ENCODE data around the gene FCN3. TPM values are rescaled to one million over a fixed set of nuclear protein-coding genes. Genes with fewer than 3 reads are reported as not detected.

FCN3 gene
- total and polyA plus RNA-seq, 2 donors (not counting 1 experiment from before 2014, with no cell fraction given), result not detected

DNA sequence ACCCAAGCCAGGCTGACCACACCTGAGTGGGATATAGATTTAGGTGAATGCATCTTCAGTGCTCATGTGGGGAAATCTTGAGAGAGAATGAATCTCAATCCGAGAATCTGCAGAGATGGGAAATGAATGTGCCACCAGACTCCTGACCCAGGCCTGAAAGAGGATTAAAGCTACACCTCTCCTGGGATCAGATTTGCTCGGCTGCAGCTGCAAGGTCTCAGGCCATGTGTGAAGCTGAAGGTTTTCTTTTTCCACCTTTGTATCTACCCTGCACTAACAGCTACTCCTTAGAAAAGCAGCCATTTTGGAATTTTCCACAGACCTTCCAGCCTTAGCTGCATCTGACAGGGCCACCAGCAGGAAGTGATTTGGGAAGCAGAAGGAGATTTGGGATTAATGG, 36.1 kb upstream of the FCN3 start:
- H3K36me3 ChIP-seq (replicated peaks in 1 of 2; ENCODE audit: control extremely low read depth in 1 of 2, control insufficient read depth in 1 of 2, extremely low read depth in 1 of 2, insufficient read depth in 2 of 2, low read length in 1 of 2), result peaks cover 12 to 87% of the 10 kb centered on the region in 2 experiments
- WGBS (ENCODE audit: insufficient coverage), result 71% methylated on average over 1 of the region's 2 CpGs
- TF ChIP-seq EZH2 (IDR thresholded peaks at IDR 0.05; ENCODE audit: borderline replicate concordance, insufficient read depth, low read depth, low read length, poor library complexity, severe bottlenecking), result no peak
- TF ChIP-seq, protein P1, sequence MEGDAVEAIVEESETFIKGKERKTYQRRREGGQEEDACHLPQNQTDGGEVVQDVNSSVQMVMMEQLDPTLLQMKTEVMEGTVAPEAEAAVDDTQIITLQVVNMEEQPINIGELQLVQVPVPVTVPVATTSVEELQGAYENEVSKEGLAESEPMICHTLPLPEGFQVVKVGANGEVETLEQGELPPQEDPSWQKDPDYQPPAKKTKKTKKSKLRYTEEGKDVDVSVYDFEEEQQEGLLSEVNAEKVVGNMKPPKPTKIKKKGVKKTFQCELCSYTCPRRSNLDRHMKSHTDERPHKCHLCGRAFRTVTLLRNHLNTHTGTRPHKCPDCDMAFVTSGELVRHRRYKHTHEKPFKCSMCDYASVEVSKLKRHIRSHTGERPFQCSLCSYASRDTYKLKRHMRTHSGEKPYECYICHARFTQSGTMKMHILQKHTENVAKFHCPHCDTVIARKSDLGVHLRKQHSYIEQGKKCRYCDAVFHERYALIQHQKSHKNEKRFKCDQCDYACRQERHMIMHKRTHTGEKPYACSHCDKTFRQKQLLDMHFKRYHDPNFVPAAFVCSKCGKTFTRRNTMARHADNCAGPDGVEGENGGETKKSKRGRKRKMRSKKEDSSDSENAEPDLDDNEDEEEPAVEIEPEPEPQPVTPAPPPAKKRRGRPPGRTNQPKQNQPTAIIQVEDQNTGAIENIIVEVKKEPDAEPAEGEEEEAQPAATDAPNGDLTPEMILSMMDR (IDR thresholded peaks at IDR 0.05), result no peak

DNA sequence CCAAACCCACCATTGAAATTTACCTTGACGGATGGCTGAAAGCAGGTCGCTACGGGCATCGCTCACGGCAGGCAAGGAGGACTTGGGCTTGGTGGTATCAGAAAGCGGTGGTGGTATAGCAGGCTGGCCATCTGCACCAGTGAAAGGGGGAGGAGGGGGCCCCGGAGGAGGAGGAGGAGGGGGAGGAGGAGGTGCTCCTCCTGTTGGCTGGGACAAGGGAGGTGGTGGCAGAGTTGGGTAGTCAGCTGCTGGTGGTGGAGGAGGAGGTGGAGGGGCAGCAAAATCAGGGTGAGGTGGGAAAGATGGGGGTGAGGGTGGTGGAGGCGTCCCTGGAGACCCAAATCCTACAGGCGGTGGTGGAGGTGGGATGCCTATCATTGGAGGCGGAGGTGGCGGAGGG, 35.0 kb upstream of the FCN3 start:
- 91% methylated on average over 10 of the region's 11 CpGs for WGBS (ENCODE audit: insufficient coverage)
- ChIA-PET CTCF (interaction anchor here (0.5 to 6.0 kb wide), 4 partner anchors 14 to 147 kb away, joined by 5 to 26 read pairs (median 6); no protein-coding TSS in a partner anchor), POLR2A (interaction anchor here (0.6 kb wide), 1 partner anchor 261 kb away, joined by 3 read pairs; no protein-coding TSS in a partner anchor)
- DNase-seq, result no peak
- peaks cover 15 to 29% of the 10 kb centered on the region in 2 donors for H3K4me1 ChIP-seq (ENCODE audit: control insufficient read depth in 2 of 2, insufficient read depth in 2 of 2, low read length in 2 of 2)
- H2AFZ ChIP-seq (ENCODE audit: insufficient read depth, low read depth, low read length, poor library complexity, severe bottlenecking), result no peak overlapping the region
- Mint-ChIP-seq H3K27me3 (no peaks in the 10 kb centered on the region), H3K4me3 (no peak overlapping the region), H3K9me3 (ENCODE audit: insufficient read depth) (no peaks in the 10 kb centered on the region), H3K4me1 (peaks cover 31% of the 10 kb centered on the region), H3K27ac (no peak overlapping the region)
- no peak overlapping the region for H3K9ac ChIP-seq (ENCODE audit: low read length)
- intact Hi-C loops (cut with micrococcal nuclease), result no loop called here
- H3K4me2 ChIP-seq (replicated peaks; ENCODE audit: low read depth, low read length, poor library complexity, severe bottlenecking), result no peak overlapping the region
- peaks cover 10% of the 10 kb centered on the region for H3K79me2 ChIP-seq (ENCODE audit: control insufficient read depth, insufficient read depth, low read length)
- H3K9me3 ChIP-seq (ENCODE audit: control extremely low read depth in 1 of 3, control insufficient read depth in 2 of 3, insufficient read depth in 1 of 3, low read length in 2 of 3), result no peaks in the 10 kb centered on the region
- no peaks in the 10 kb centered on the region for H3K27me3 ChIP-seq (replicated peaks in 1 of 4; ENCODE audit: control extremely low read depth in 1 of 4, control insufficient read depth in 3 of 4, insufficient read depth in 4 of 4, low read length in 3 of 4)
- H3K27ac ChIP-seq (ENCODE audit: low read length in 2 of 2), result no peak overlapping the region
- H4K20me1 ChIP-seq (ENCODE audit: control insufficient read depth, insufficient read depth, low read length, poor library complexity, severe bottlenecking), result peaks cover 10% of the 10 kb centered on the region
- no peak overlapping the region for H3K4me3 ChIP-seq (ENCODE audit: control extremely low read depth in 1 of 5, extremely low read depth in 1 of 5, insufficient read depth in 1 of 5, low read depth in 2 of 5, low read length in 4 of 5)
- H3K36me3 ChIP-seq (replicated peaks in 1 of 2; ENCODE audit: control extremely low read depth in 1 of 2, control insufficient read depth in 1 of 2, extremely low read depth in 1 of 2, insufficient read depth in 2 of 2, low read length in 1 of 2), result peaks cover 12 to 77% of the 10 kb centered on the region in 2 experiments
- no peak for TF ChIP-seq EZH2 (IDR thresholded peaks at IDR 0.05; ENCODE audit: borderline replicate concordance, insufficient read depth, low read depth, low read length, poor library complexity, severe bottlenecking)
- TF ChIP-seq, protein P1 (IDR thresholded peaks at IDR 0.05), result no peak
- ATAC-seq (ENCODE audit: low read depth), result no peak

More for the DNA sequence above, 36.1 kb upstream of the FCN3 start:
- ChIA-PET POLR2A (interaction anchor here (1.6 kb wide), 1 partner anchor 68 kb away, joined by 3 read pairs; no protein-coding TSS in a partner anchor), CTCF (interaction anchor here (0.5 to 6.0 kb wide), 7 partner anchors 10 to 1470 kb away, joined by 3 to 26 read pairs (median 3); no protein-coding TSS in a partner anchor)
- no peaks in the 10 kb centered on the region for H3K9me3 Mint-ChIP-seq (ENCODE audit: insufficient read depth)
- H3K27me3 Mint-ChIP-seq, result no peaks in the 10 kb centered on the region
- no peak overlapping the region for H3K4me3 ChIP-seq (ENCODE audit: control extremely low read depth in 1 of 5, extremely low read depth in 1 of 5, insufficient read depth in 1 of 5, low read depth in 2 of 5, low read length in 4 of 5)
- H3K27ac ChIP-seq (ENCODE audit: low read length in 2 of 2), result peak overlapping the region in 1 of 2 donors; percentile 32
- intact Hi-C loops (cut with micrococcal nuclease), result no loop called here
- no peak overlapping the region for H3K4me2 ChIP-seq (replicated peaks; ENCODE audit: low read depth, low read length, poor library complexity, severe bottlenecking)
- H3K4me1 Mint-ChIP-seq, result peaks cover 28% of the 10 kb centered on the region
- no peaks in the 10 kb centered on the region for H3K9me3 ChIP-seq (ENCODE audit: control extremely low read depth in 1 of 3, control insufficient read depth in 2 of 3, insufficient read depth in 1 of 3, low read length in 2 of 3)
- peaks cover 15% of the 10 kb centered on the region for H3K79me2 ChIP-seq (ENCODE audit: control insufficient read depth, insufficient read depth, low read length)
- H3K9ac ChIP-seq (ENCODE audit: low read length), result no peak overlapping the region
- peaks cover 13 to 23% of the 10 kb centered on the region in 2 donors for H3K4me1 ChIP-seq (ENCODE audit: control insufficient read depth in 2 of 2, insufficient read depth in 2 of 2, low read length in 2 of 2)
- H3K27me3 ChIP-seq (replicated peaks in 1 of 4; ENCODE audit: control extremely low read depth in 1 of 4, control insufficient read depth in 3 of 4, insufficient read depth in 4 of 4, low read length in 3 of 4), result no peaks in the 10 kb centered on the region
- ATAC-seq (ENCODE audit: low read depth), result no peak
- no peak overlapping the region for H3K4me3 Mint-ChIP-seq
- no peak overlapping the region for H2AFZ ChIP-seq (ENCODE audit: insufficient read depth, low read depth, low read length, poor library complexity, severe bottlenecking)
- peaks cover 10% of the 10 kb centered on the region for H4K20me1 ChIP-seq (ENCODE audit: control insufficient read depth, insufficient read depth, low read length, poor library complexity, severe bottlenecking)
- no peak for DNase-seq
- H3K27ac Mint-ChIP-seq, result peak overlapping the region; percentile 53
